ENCODE results near the gene ATRN. TPM values are rescaled to one million over a fixed set of nuclear protein-coding genes. Genes with fewer than 3 reads are reported as not detected.
"Not testable (repeated sequence)": the region's sequence is repeated elsewhere in the genome, so short reads cannot be mapped to it uniquely, and the experiment has no call there.

Gene ATRN
- total RNA-seq, 1 donor from 2014 or later, result 11.8 TPM

- H3K36me3 Mint-ChIP-seq (ENCODE audit: low read depth); DNase-seq; intact Hi-C loops (cut with micrococcal nuclease); H3K27ac Mint-ChIP-seq; H3K4me3 Mint-ChIP-seq; H3K4me1 Mint-ChIP-seq; H3K27me3 Mint-ChIP-seq: not testable (repeated sequence)
- peaks cover 12% of the 10 kb centered on the region for H3K9me3 Mint-ChIP-seq
Measured at GRCh38 chr20:3512239-3512638, 41.4 kb downstream of the ATRN start.

GRCh38 chr20:3514012-3514642 lies 43.3 kb downstream of the ATRN start:
- intact Hi-C loops (cut with micrococcal nuclease), result no loop called here
- DNase-seq, result no peak
- Mint-ChIP-seq H3K9me3 (peaks cover 12% of the 10 kb centered on the region), H3K36me3 (ENCODE audit: low read depth) (no peaks in the 10 kb centered on the region), H3K27ac (no peak overlapping the region), H3K4me3 (no peak overlapping the region), H3K4me1 (peaks cover 1% of the 10 kb centered on the region), H3K27me3 (no peaks in the 10 kb centered on the region)

- Mint-ChIP-seq H3K36me3 (ENCODE audit: low read depth) (peaks cover 2% of the 10 kb centered on the region), H3K4me1 (no peaks in the 10 kb centered on the region), H3K27ac (no peak overlapping the region), H3K4me3 (no peak overlapping the region), H3K27me3 (no peaks in the 10 kb centered on the region), H3K9me3 (peaks cover 17% of the 10 kb centered on the region)
- DNase-seq, result no peak
- intact Hi-C loops (cut with micrococcal nuclease), result no loop called here
Measured at GRCh38 chr20:3515379-3516170, 44.8 kb downstream of the ATRN start.

DNA sequence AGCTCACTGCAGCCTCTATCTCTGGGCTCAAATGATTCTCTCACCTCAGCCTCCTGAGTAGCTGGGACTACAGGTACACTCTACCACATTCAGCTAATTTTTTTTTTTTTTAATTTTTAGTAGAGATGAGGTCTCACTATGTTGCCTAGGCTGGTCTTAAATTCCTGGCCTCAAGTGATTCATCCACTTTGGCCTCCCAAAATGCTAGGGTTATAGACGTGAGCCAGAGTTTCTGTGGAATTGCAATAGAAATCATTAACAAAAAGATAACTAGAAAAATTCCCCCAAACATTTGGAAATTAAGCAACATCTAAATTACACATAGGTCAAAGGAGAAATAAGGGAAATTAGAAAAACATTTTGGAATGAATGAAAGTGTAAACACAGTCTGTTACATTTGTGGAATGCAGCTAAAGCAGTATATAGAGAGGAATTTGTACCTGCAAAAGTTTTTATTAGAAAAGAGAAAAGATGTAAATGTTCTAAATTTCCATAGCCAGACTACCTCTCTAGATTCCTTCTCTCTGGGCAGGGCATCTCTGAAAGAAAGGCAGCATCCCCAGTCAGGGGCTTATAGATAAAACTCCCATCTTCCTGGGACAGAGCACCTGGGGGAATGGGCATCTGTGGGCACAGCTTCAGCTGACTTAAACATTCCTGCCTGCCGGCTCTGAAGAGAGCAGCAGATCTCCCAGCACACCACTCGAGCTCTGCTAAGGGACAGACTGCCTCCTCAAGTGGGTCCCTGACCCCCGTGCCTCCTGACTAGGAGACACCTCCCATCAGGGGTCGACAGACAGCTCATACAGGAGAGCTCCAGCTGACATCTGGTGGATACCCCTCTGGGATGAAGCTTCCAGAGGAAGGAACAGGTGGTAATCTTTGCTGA lies 51.3 kb downstream of the ATRN start:
- Mint-ChIP-seq H3K36me3 (ENCODE audit: low read depth) (peaks cover 12% of the 10 kb centered on the region), H3K9me3 (peaks cover 32% of the 10 kb centered on the region), H3K27me3 (no peaks in the 10 kb centered on the region), H3K4me1 (no peaks in the 10 kb centered on the region), H3K4me3 (no peak overlapping the region), H3K27ac (no peak overlapping the region)
- no peak for DNase-seq
- intact Hi-C loops (cut with micrococcal nuclease), result no loop called here

DNA sequence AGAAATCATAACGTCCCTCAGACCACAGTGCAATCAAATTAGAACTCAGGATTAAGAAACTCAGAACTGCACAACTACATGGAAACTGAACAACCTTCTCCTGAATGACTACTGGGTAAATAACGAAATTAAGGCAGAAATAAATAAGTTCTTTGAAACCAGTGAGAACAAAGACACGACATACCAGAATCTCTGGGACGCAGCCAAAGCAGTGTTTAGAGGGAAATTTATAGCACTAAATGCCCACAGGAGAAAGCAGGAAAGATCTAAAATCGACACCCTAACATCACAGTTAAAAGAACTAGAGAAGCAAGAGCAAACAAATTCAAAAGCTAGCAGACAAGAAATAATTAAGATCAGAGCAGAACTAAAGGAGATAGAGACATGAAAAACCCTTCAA lies 53.9 kb downstream of the ATRN start:
- H3K27me3 Mint-ChIP-seq; H3K4me3 Mint-ChIP-seq; H3K27ac Mint-ChIP-seq; DNase-seq; H3K4me1 Mint-ChIP-seq; intact Hi-C loops (cut with micrococcal nuclease): not testable (repeated sequence)
- Mint-ChIP-seq H3K9me3 (peaks cover 32% of the 10 kb centered on the region), H3K36me3 (ENCODE audit: low read depth) (peaks cover 12% of the 10 kb centered on the region)

- H3K36me3 Mint-ChIP-seq (ENCODE audit: low read depth), result no peaks in the 10 kb centered on the region
- no peak for DNase-seq
- H3K4me1 Mint-ChIP-seq, result no peaks in the 10 kb centered on the region
- H3K4me3 Mint-ChIP-seq, result no peak overlapping the region
- no peak overlapping the region for H3K27ac Mint-ChIP-seq
- intact Hi-C loops (cut with micrococcal nuclease), result no loop called here
- H3K9me3 Mint-ChIP-seq, result no peaks in the 10 kb centered on the region
- no peaks in the 10 kb centered on the region for H3K27me3 Mint-ChIP-seq
Measured at GRCh38 chr20:3532089-3532615, 61.3 kb downstream of the ATRN start.

DNA sequence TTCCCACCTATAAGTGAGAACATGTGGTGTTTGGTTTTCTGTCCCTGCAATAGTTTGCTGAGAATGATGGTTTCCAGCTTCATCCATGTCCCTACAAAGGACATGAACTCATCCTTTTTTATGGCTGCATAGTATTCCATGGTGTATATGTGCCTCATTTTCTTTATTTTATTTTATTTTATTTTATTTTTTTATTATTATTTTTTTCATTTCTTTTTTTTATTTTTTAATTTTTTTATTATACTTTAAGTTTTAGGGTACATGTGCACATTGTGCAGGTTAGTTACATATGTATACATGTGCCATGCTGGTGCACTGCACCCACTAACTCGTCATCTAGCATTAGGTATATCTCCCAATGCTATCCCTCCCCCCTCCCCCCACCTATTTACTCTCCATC lies 66.9 kb downstream of the ATRN start:
- intact Hi-C loops (cut with micrococcal nuclease); H3K9me3 Mint-ChIP-seq; DNase-seq; H3K4me1 Mint-ChIP-seq; H3K27me3 Mint-ChIP-seq; H3K4me3 Mint-ChIP-seq; H3K27ac Mint-ChIP-seq: not testable (repeated sequence)
- peaks cover 10% of the 10 kb centered on the region for H3K36me3 Mint-ChIP-seq (ENCODE audit: low read depth)

- no peak for DNase-seq
- Mint-ChIP-seq H3K36me3 (ENCODE audit: low read depth) (peaks cover 14% of the 10 kb centered on the region), H3K4me3 (no peak overlapping the region), H3K27me3 (no peaks in the 10 kb centered on the region), H3K27ac (no peak overlapping the region), H3K4me1 (peaks cover 4% of the 10 kb centered on the region), H3K9me3 (no peaks in the 10 kb centered on the region)
- intact Hi-C loops (cut with micrococcal nuclease), result no loop called here
Measured at GRCh38 chr20:3539311-3540107, 68.7 kb downstream of the ATRN start.

DNA sequence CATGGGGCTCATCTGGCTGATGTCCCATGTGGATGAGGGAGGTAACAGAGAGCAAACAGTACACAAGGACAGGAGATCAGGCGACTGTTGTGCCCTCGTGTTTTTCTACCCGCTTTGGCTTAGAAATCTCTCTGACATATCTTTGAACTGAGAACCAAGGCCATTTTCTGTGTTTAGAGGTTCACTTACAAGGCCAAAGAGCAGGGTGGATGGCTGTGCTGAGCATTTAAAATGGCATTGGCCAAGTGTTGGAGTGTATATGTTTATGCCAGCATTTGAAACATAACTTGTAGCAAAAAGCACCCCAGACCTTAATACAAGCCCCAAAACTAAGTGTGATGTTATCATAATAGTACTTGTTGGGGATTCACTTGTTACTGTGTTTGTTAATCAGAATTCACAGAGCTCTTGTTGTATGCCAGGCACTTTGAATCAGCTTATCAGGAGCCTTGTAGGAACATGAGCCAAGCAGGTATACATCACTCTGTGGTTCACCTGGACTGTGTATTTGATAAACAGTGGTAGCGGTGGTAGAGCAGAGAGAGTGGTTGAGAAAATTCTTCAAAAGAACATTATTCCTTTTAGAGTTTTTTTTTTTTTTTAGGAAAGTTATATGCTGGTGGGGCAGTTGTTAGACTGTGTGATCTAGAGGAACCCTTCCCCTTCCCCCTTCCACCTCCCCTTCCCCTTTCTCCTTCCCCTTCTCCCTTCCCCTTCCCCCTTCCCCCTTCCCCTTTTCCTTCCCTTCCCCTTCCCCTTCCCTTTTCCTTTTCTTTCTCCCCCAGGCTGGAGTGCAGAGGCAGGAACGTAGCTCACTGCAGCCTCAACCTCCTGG lies 71.3 kb downstream of the ATRN start:
- H3K9me3 Mint-ChIP-seq, result no peaks in the 10 kb centered on the region
- no peak overlapping the region for H3K4me3 Mint-ChIP-seq
- H3K4me1 Mint-ChIP-seq, result peaks cover 4% of the 10 kb centered on the region
- intact Hi-C loops (cut with micrococcal nuclease), result no loop called here
- DNase-seq, result no peak
- H3K27me3 Mint-ChIP-seq, result no peaks in the 10 kb centered on the region
- peaks cover 16% of the 10 kb centered on the region for H3K36me3 Mint-ChIP-seq (ENCODE audit: low read depth)
- H3K27ac Mint-ChIP-seq, result no peak overlapping the region

- no peaks in the 10 kb centered on the region for H3K27me3 Mint-ChIP-seq
- H3K9me3 Mint-ChIP-seq, result no peaks in the 10 kb centered on the region
- peaks cover 11% of the 10 kb centered on the region for H3K36me3 Mint-ChIP-seq (ENCODE audit: low read depth)
- H3K4me3 Mint-ChIP-seq, result no peak overlapping the region
- H3K4me1 Mint-ChIP-seq, result peaks cover 3% of the 10 kb centered on the region
- no peak for DNase-seq
- intact Hi-C loops (cut with micrococcal nuclease), result no loop called here
- no peak overlapping the region for H3K27ac Mint-ChIP-seq
Measured at GRCh38 chr20:3543901-3544507, 73.2 kb downstream of the ATRN start.

DNA sequence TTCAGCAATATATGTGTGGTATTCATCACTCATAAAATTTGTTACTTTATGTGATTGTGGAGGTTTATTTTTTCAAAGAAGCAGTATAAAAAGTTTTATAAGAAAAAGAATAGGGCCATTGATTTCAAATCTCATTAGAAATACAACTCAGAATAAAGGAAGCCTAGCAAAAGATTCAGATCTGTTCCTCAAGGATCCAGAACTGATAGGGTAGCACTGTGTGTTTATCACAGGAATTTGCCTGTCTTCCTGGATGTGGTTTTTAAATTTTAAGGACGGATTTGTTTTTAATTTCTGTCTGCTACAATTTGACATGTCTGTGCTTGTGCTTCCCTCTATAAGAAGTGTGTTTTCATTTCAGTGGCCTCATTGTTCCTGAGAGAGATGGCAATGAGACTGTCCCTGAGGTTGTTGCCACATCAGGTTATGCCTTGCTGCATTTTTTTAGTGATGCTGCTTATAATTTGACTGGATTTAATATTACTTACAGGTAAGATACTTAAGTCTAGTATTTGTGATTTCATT lies 74.6 kb downstream of the ATRN start:
- DNase-seq, result no peak
- H3K9me3 Mint-ChIP-seq, result no peaks in the 10 kb centered on the region
- H3K4me1 Mint-ChIP-seq, result no peaks in the 10 kb centered on the region
- intact Hi-C loops (cut with micrococcal nuclease), result no loop called here
- no peak overlapping the region for H3K27ac Mint-ChIP-seq
- peaks cover 10% of the 10 kb centered on the region for H3K36me3 Mint-ChIP-seq (ENCODE audit: low read depth)
- no peaks in the 10 kb centered on the region for H3K27me3 Mint-ChIP-seq
- H3K4me3 Mint-ChIP-seq, result no peak overlapping the region

DNA sequence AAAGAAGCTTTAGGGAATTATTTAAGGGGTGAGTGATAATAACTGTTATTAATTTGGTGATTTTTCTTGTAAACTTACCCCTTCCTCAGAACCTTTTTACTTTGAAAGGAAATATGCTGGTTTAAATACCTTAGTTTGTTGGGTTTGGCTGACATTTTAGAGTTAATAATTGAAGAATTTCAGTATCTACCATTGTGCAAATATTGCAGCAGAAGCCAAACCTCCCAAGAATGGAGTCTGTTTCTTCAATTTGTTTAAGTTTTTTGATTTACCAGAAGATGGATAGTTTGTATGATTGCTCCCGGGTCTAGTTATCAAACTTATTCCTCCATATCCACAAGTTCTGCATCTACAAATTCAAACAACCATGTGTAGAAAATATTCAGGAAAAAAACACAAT lies 77.1 kb downstream of the ATRN start:
- DNase-seq, result no peak
- Mint-ChIP-seq H3K27me3 (no peaks in the 10 kb centered on the region), H3K36me3 (ENCODE audit: low read depth) (peaks cover 5% of the 10 kb centered on the region), H3K4me3 (no peak overlapping the region), H3K9me3 (no peaks in the 10 kb centered on the region), H3K27ac (no peak overlapping the region), H3K4me1 (no peaks in the 10 kb centered on the region)
- intact Hi-C loops (cut with micrococcal nuclease), result no loop called here
